HepG2 (cell line): ENCODE data around the gene ENTPD1. TPM values are rescaled to one million over a fixed set of nuclear protein-coding genes. Genes with fewer than 3 reads are reported as not detected.
A peak's percentile ranks its signal among the peaks of the same experiment; 100 is the strongest.

Experiments
- DDIT3 ChIP-seq: sonication (generic); formaldehyde crosslinking; IDR thresholded peaks from 2 replicates; pipeline ENCODE4 v1.4.0; 2020; ENCODE audit warnings: mild to moderate bottlenecking, missing genetic modification reagents
- GMEB2 ChIP-seq: IDR thresholded peaks from 2 replicates; pipeline ENCODE4 v1.6.1; 2016; ENCODE audit warnings: missing biosample characterization, missing genetic modification reagents, low read depth
- MAZ ChIP-seq, 2 experiments: sonication (generic) in 1 of 2; formaldehyde crosslinking in 1 of 2; IDR thresholded peaks; 2 replicates each; pipeline versions ENCODE4 v1.5.0 to v1.6.1; 2012 to 2020; ENCODE audit warnings: low read depth in 2 of 2, mild to moderate bottlenecking in 2 of 2, borderline replicate concordance in 1 of 2, improper control_type of control experiment in 1 of 2, low read length in 1 of 2, missing genetic modification reagents in 1 of 2, moderate library complexity in 1 of 2
- PCBP2 ChIP-seq: fragments of 200-400 bp; formaldehyde crosslinking; optimal IDR thresholded peaks from 2 replicates; pipeline ENCODE3; 2018; ENCODE audit warnings: low read length, low read depth; ENCODE audit not compliant: poor library complexity, severe bottlenecking
- RAD21 ChIP-seq: fragments of 450-650 bp; formaldehyde crosslinking; IDR thresholded peaks from 2 replicates; pipeline ENCODE4 v1.5.0; 2020; ENCODE audit warnings: mild to moderate bottlenecking
- YEATS2 ChIP-seq: sonication (generic); formaldehyde crosslinking; IDR thresholded peaks from 2 replicates; pipeline ENCODE4 v1.4.0; 2020; ENCODE audit warnings: missing genetic modification reagents, borderline replicate concordance
- ZNF20 ChIP-seq: sonication (generic); formaldehyde crosslinking; IDR thresholded peaks from 2 replicates; pipeline ENCODE4 v1.4.0; 2020; ENCODE audit warnings: mild to moderate bottlenecking, moderate library complexity, missing genetic modification reagents
- ZNF224 ChIP-seq: sonication (generic); formaldehyde crosslinking; IDR thresholded peaks from 2 replicates; pipeline ENCODE4 v1.5.0; 2020; ENCODE audit warnings: mild to moderate bottlenecking, missing genetic modification reagents
- ZNF326 ChIP-seq: sonication (generic); formaldehyde crosslinking; IDR thresholded peaks from 2 replicates; pipeline ENCODE4 v1.4.0; 2020; ENCODE audit warnings: missing genetic modification reagents, borderline replicate concordance
- ZNF670 ChIP-seq: sonication (generic); formaldehyde crosslinking; IDR thresholded peaks from 2 replicates; pipeline ENCODE4 v1.8.0; 2022; ENCODE audit warnings: mild to moderate bottlenecking, missing genetic modification reagents, borderline replicate concordance
- ZNF839 ChIP-seq: sonication (generic); formaldehyde crosslinking; IDR thresholded peaks from 2 replicates; pipeline ENCODE4 v1.4.0; 2020; ENCODE audit warnings: missing genetic modification reagents, mild to moderate bottlenecking, borderline replicate concordance
- polyA plus RNA-seq, 8 experiments: library from polyadenylated mRNA; depleted of rRNA in 3 of 8; stranded (reverse) in 7 of 8; unstranded in 1 of 8; fragments of >200 nt; fragmentation: Illumina TruSeq in 4 of 8; extraction: Trizol in 4 of 8; gene quantifications; 2 replicates each; pipeline versions ENCODE4 v1.2.1 to v1.2.3, GENCODE V29; 2011 to 2016; ENCODE audit warnings: low read depth in 4 of 8, missing spikeins in 1 of 8, mixed read lengths in 1 of 8; ENCODE audit not compliant: insufficient read depth in 1 of 8
- total RNA-seq, 5 experiments: library from RNA; depleted of rRNA; stranded (reverse); fragments of >200 nt; fragmentation: Illumina TruSeq; extraction: Trizol; gene quantifications; 2 replicates each; pipeline ENCODE4 v1.2.3, GENCODE V29; 2016; ENCODE audit warnings: low read depth in 1 of 5
- TF ChIP-seq, protein P1 (sequence below): sonication (generic); formaldehyde crosslinking; conservative IDR thresholded peaks from 2 replicates; pipeline ENCODE4 v1.8.0; 2022; ENCODE audit warnings: low read depth, missing genetic modification reagents
- TF ChIP-seq, protein P2 (sequence below): sonication (generic); formaldehyde crosslinking; IDR thresholded peaks from 2 replicates; pipeline ENCODE4 v1.8.0; 2022; ENCODE audit warnings: mild to moderate bottlenecking, missing genetic modification reagents, borderline replicate concordance
- TF ChIP-seq, protein P3 (sequence below): sonication (generic); formaldehyde crosslinking; IDR thresholded peaks from 2 replicates; pipeline ENCODE4 v1.4.0; 2020; ENCODE audit warnings: missing genetic modification reagents

The ENTPD1 gene
- total and polyA plus RNA-seq, 2 of the 13 experiments (the other 11 are each of a cell fraction or from before 2014, with no cell fraction given): 0.07 TPM

DNA sequence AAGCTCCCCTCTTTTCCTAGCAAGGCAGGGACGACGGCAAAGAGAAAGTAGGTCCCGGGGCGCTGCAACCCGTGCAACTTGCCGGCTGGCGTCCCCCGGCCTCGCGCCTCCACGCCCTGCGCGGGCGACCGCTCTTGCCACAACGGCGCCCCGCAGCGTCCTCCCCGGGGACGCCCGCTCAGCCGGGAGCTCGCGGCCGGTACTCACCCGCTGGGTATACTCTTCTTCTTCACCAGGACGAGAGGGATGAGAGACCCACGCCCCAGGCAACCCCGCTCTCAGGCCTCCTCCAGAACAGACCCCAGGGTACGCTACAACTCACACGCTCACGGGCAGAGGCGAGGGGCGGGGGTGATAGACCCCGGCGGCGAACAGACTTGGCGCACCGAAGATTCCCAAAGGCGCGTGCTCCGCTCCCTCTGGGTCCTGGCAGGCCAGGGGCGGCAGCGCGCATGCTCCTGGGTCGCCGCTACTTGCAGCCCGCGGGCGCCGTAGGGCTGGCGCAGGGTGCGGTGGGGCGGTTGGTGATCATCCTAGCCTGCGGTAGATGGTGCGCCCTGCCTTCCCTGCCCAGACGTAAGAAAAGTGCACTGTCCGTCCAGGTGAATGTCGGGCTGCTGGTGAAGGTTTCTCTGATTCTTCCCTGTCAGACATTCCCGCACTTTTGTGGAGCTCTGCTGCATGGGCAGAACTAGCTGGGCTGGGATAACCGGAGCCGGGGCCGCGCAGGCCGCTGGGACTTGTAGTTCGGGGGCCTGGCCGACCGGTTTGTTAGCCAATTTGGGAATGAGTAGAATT, 151.7 kb downstream of the ENTPD1 start, which contains the start of gene CC2D2B (continued):
- TF ChIP-seq ZNF326 (CRISPR knock-in tag) (no peak), ZNF670 (CRISPR knock-in tag) (peak; percentile 24; the same call in 1 of the 2 replicates), RAD21 (CRISPR knock-in tag) (no peak), DDIT3 (CRISPR knock-in tag) (no peak), MAZ (IDR thresholded peaks at IDR 0.05; ENCODE audit: borderline replicate concordance, low read depth, low read length) (0 out of 2 replicates have a peak, but pooled peaks have one; percentile 37), MAZ (CRISPR knock-in tag; IDR thresholded peaks at IDR 0.05; ENCODE audit: low read depth) (peak; percentile 72; the same call in 1 of the 2 replicates), PCBP2 (no peak), GMEB2 (CRISPR knock-in tag) (0 out of 2 replicates have a peak, but pooled peaks have one; percentile 7), ZNF20 (CRISPR knock-in tag) (no peak), ZNF839 (no peak; the same call in 1 of the 2 replicates), YEATS2 (CRISPR knock-in tag) (peak; percentile 19; the same call in 1 of the 2 replicates), ZNF224 (CRISPR knock-in tag) (peak; percentile 94; the same call in 1 of the 2 replicates)
- TF ChIP-seq, protein P1, sequence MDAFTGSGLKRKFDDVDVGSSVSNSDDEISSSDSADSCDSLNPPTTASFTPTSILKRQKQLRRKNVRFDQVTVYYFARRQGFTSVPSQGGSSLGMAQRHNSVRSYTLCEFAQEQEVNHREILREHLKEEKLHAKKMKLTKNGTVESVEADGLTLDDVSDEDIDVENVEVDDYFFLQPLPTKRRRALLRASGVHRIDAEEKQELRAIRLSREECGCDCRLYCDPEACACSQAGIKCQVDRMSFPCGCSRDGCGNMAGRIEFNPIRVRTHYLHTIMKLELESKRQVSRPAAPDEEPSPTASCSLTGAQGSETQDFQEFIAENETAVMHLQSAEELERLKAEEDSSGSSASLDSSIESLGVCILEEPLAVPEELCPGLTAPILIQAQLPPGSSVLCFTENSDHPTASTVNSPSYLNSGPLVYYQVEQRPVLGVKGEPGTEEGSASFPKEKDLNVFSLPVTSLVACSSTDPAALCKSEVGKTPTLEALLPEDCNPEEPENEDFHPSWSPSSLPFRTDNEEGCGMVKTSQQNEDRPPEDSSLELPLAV: 0 out of 2 replicates have a peak, but pooled peaks have one; percentile 31
- TF ChIP-seq, protein P2, sequence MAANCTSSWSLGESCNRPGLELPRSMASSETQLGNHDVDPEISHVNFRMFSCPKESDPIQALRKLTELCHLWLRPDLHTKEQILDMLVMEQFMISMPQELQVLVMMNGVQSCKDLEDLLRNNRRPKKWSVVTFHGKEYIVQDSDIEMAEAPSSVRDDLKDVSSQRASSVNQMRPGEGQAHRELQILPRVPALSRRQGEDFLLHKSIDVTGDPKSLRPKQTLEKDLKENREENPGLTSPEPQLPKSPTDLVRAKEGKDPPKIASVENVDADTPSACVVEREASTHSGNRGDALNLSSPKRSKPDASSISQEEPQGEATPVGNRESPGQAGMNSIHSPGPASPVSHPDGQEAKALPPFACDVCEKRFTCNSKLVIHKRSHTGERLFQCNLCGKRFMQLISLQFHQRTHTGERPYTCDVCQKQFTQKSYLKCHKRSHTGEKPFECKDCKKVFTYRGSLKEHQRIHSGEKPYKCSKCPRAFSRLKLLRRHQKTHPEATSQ: peak; percentile 68; the same call in 1 of the 2 replicates
- TF ChIP-seq, protein P3, sequence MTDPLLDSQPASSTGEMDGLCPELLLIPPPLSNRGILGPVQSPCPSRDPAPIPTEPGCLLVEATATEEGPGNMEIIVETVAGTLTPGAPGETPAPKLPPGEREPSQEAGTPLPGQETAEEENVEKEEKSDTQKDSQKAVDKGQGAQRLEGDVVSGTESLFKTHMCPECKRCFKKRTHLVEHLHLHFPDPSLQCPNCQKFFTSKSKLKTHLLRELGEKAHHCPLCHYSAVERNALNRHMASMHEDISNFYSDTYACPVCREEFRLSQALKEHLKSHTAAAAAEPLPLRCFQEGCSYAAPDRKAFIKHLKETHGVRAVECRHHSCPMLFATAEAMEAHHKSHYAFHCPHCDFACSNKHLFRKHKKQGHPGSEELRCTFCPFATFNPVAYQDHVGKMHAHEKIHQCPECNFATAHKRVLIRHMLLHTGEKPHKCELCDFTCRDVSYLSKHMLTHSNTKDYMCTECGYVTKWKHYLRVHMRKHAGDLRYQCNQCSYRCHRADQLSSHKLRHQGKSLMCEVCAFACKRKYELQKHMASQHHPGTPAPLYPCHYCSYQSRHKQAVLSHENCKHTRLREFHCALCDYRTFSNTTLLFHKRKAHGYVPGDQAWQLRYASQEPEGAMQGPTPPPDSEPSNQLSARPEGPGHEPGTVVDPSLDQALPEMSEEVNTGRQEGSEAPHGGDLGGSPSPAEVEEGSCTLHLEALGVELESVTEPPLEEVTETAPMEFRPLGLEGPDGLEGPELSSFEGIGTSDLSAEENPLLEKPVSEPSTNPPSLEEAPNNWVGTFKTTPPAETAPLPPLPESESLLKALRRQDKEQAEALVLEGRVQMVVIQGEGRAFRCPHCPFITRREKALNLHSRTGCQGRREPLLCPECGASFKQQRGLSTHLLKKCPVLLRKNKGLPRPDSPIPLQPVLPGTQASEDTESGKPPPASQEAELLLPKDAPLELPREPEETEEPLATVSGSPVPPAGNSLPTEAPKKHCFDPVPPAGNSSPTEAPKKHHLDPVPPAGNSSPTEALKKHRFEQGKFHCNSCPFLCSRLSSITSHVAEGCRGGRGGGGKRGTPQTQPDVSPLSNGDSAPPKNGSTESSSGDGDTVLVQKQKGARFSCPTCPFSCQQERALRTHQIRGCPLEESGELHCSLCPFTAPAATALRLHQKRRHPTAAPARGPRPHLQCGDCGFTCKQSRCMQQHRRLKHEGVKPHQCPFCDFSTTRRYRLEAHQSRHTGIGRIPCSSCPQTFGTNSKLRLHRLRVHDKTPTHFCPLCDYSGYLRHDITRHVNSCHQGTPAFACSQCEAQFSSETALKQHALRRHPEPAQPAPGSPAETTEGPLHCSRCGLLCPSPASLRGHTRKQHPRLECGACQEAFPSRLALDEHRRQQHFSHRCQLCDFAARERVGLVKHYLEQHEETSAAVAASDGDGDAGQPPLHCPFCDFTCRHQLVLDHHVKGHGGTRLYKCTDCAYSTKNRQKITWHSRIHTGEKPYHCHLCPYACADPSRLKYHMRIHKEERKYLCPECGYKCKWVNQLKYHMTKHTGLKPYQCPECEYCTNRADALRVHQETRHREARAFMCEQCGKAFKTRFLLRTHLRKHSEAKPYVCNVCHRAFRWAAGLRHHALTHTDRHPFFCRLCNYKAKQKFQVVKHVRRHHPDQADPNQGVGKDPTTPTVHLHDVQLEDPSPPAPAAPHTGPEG: peak; percentile 90
